Measurements from ENCODE around the gene ASRGL1. TPM values are rescaled to one million over a fixed set of nuclear protein-coding genes. Genes with fewer than 3 reads are reported as not detected.
"Not testable (repeated sequence)": the region's sequence is repeated elsewhere in the genome, so short reads cannot be mapped to it uniquely, and the experiment has no call there.

ASRGL1 gene
- total RNA-seq, 1 donor from 2014 or later: 54.8 TPM

GRCh38 chr11:62309991-62310390, 27.3 kb upstream of the ASRGL1 start:
- no peaks in the 10 kb centered on the region for H3K9me3 ChIP-seq
- H3K4me1 ChIP-seq: no peaks in the 10 kb centered on the region
- peaks cover 27% of the 10 kb centered on the region for H3K27me3 ChIP-seq
- H3K4me3 ChIP-seq: no peak overlapping the region
- intact Hi-C loops (cut with DNase I): no loop called here
- ATAC-seq (no peak), DNase-seq (no peak)
- TF ChIP-seq CTCF (IDR thresholded peaks at IDR 0.05): no peak
- H3K36me3 ChIP-seq: no peaks in the 10 kb centered on the region
- H3K27ac ChIP-seq: no peak overlapping the region

- TF ChIP-seq CTCF (IDR thresholded peaks at IDR 0.05): no peak
- Histone ChIP-seq H3K27ac (no peak overlapping the region), H3K9me3 (no peaks in the 10 kb centered on the region), H3K4me3 (no peak overlapping the region), H3K27me3 (peaks cover 33% of the 10 kb centered on the region), H3K36me3 (no peaks in the 10 kb centered on the region), H3K4me1 (no peaks in the 10 kb centered on the region)
- intact Hi-C loops (cut with DNase I): no loop called here
- ATAC-seq (peak; percentile 16), DNase-seq (no peak)
These were observed 21.8 kb upstream of the ASRGL1 start for GRCh38 chr11:62315431-62315830.

- no peaks in the 10 kb centered on the region for H3K36me3 ChIP-seq
- TF ChIP-seq CTCF (IDR thresholded peaks at IDR 0.05): no peak
- DNase-seq: no peak
- H3K27ac ChIP-seq: no peak overlapping the region
- no peak overlapping the region for H3K4me3 ChIP-seq
- no peaks in the 10 kb centered on the region for H3K27me3 ChIP-seq
- H3K9me3 ChIP-seq: no peaks in the 10 kb centered on the region
- H3K4me1 ChIP-seq: no peaks in the 10 kb centered on the region
- no peak for ATAC-seq
- intact Hi-C loops (cut with DNase I): no loop called here
These were observed 14.7 kb upstream of the ASRGL1 start for GRCh38 chr11:62322524-62322923.

GRCh38 chr11:62324731-62325556, 12.3 kb upstream of the ASRGL1 start:
- H3K36me3 ChIP-seq: no peaks in the 10 kb centered on the region
- TF ChIP-seq CTCF (IDR thresholded peaks at IDR 0.05): peak; percentile 67

GRCh38 chr11:62325781-62326180, 11.5 kb upstream of the ASRGL1 start:
- H3K27ac ChIP-seq; H3K9me3 ChIP-seq; intact Hi-C loops (cut with DNase I): not testable (repeated sequence)

More at GRCh38 chr11:62324731-62325556, 12.3 kb upstream of the ASRGL1 start:
- Histone ChIP-seq H3K27ac (no peak overlapping the region), H3K9me3 (no peaks in the 10 kb centered on the region), H3K4me3 (no peak overlapping the region), H3K4me1 (no peaks in the 10 kb centered on the region), H3K27me3 (no peaks in the 10 kb centered on the region)
- DNase-seq (peak; percentile 81), ATAC-seq (peak; percentile 98)
- intact Hi-C loops (cut with DNase I): no loop called here

GRCh38 chr11:62326719-62327118, 10.5 kb upstream of the ASRGL1 start:
- H3K27me3 ChIP-seq; H3K36me3 ChIP-seq; H3K4me3 ChIP-seq; intact Hi-C loops (cut with DNase I); H3K9me3 ChIP-seq; DNase-seq; ATAC-seq; H3K27ac ChIP-seq; H3K4me1 ChIP-seq: not testable (repeated sequence)

More at GRCh38 chr11:62325781-62326180, 11.5 kb upstream of the ASRGL1 start:
- ATAC-seq, H3K27me3 ChIP-seq, H3K4me1 ChIP-seq, DNase-seq, H3K4me3 ChIP-seq, H3K36me3 ChIP-seq: not testable (repeated sequence)

GRCh38 chr11:62327541-62327940, 9.7 kb upstream of the ASRGL1 start:
- DNase-seq; intact Hi-C loops (cut with DNase I); H3K27ac ChIP-seq; H3K36me3 ChIP-seq; H3K27me3 ChIP-seq; H3K4me3 ChIP-seq; ATAC-seq; H3K4me1 ChIP-seq; H3K9me3 ChIP-seq: not testable (repeated sequence)

- not testable (repeated sequence) for H3K27me3 ChIP-seq, ATAC-seq
These were observed 6.0 kb upstream of the ASRGL1 start for GRCh38 chr11:62331264-62331663.

More at GRCh38 chr11:62331264-62331663, 6.0 kb upstream of the ASRGL1 start:
- H3K4me1 ChIP-seq; H3K27ac ChIP-seq; H3K4me3 ChIP-seq; DNase-seq; H3K36me3 ChIP-seq; H3K9me3 ChIP-seq; intact Hi-C loops (cut with DNase I): not testable (repeated sequence)

Data from upper lobe of right lung (tissue), 1 donor.